D721Med (cell line): ENCODE measurements around the gene UNC119.

Experiments
- DNase-seq: peaks from one replicate; pipeline ENCODE4 v3.0.0; 2011; ENCODE audit warnings: low spot score; ENCODE audit not compliant: insufficient read length
- FAIRE-seq: peaks from 2 replicates; lab custom pipeline; 2011; peaks lifted over from hg19 to GRCh38; lab: Jason Lieb, UNC
- CTCF ChIP-seq: IDR thresholded peaks from 2 replicates; pipeline ENCODE4 v1.5.1; 2012; ENCODE audit warnings: mild to moderate bottlenecking, control low read depth; ENCODE audit not compliant: insufficient read depth; ENCODE audit errors: missing control alignments

Gene UNC119

GRCh38 chr17:28513476-28513875, 38.9 kb downstream of the UNC119 start:
- TF ChIP-seq CTCF, result no peak
- DNase-seq (no peak), FAIRE-seq (no peak)

GRCh38 chr17:28511858-28512461, 40.5 kb downstream of the UNC119 start:
- DNase-seq (no peak), FAIRE-seq (no peak)
- TF ChIP-seq CTCF, result no peak

GRCh38 chr17:28509789-28510188, 42.6 kb downstream of the UNC119 start:
- DNase-seq (no peak), FAIRE-seq (no peak)
- TF ChIP-seq CTCF, result no peak

- TF ChIP-seq CTCF, result no peak
- FAIRE-seq (no peak), DNase-seq (no peak)
Measured at GRCh38 chr17:28508211-28508724, 44.2 kb downstream of the UNC119 start.

- FAIRE-seq, result no peak
- no peak for DNase-seq
- TF ChIP-seq CTCF, result no peak
Measured at GRCh38 chr17:28507567-28508203, 44.7 kb downstream of the UNC119 start.

GRCh38 chr17:28506763-28507487, 45.5 kb downstream of the UNC119 start:
- no peak for FAIRE-seq
- no peak for TF ChIP-seq CTCF
- DNase-seq, result no peak
